ENCODE measurements around the gene KCNJ6.

- no peak for TF ChIP-seq CTCF (IDR thresholded peaks at IDR 0.05; ENCODE audit: insufficient read depth, low read length, poor library complexity, severe bottlenecking)
- TF ChIP-seq EZH2phosphoT487 (conservative IDR thresholded peaks at IDR 0.05; ENCODE audit: low read length) = no peak
Measured at GRCh38 chr21:37660709-37661108, 255.5 kb downstream of the KCNJ6 start.

Data from SU-DHL-6 (cell line).